B cell (primary cell): ENCODE data around the gene GSTO2. TPM values are rescaled to one million over a fixed set of nuclear protein-coding genes. Genes with fewer than 3 reads are reported as not detected.

Source experiments
- ATAC-seq: fragments of 200-7000 bp; cut with Tn5 transposase; one replicate; pipeline ENCODE4 v1.10.0; 2021; ENCODE audit warnings: low read depth, mild to moderate bottlenecking, moderate number of reproducible peaks, moderate library complexity
- CTCF ChIA-PET: fragments of 350-600 bp; sonication (Branson Sonifier 250); formaldehyde crosslinking; loops from one replicate; lab custom pipeline; 2021; ENCODE audit warnings: antibody characterized with exemption, inconsistent platforms; lab: Charles Lee
- POLR2A ChIA-PET: fragments of 350-600 bp; sonication (Branson Sonifier 250); formaldehyde crosslinking; loops from one replicate; lab custom pipeline; 2021; ENCODE audit warnings: antibody characterized with exemption; lab: Charles Lee
- DNase-seq: peaks from one replicate; pipeline ENCODE4 v3.0.0; 2013
- H2AFZ ChIP-seq: 2 replicates; pipeline ENCODE4 v1.6.1; 2012; ENCODE audit warnings: mild to moderate bottlenecking, low read depth, low read length; ENCODE audit not compliant: insufficient read depth, poor library complexity, severe bottlenecking
- H3K27ac ChIP-seq, 2 donors: 1 replicate in 1 of 2; 2 replicates in 1 of 2; pipeline ENCODE4 v1.5.1; 2012 to 2013; ENCODE audit warnings: low read length in 2 of 2, mild to moderate bottlenecking in 2 of 2, moderate library complexity in 1 of 2
- H3K27me3 ChIP-seq, 4 experiments: fragments of 200-600 bp in 1 of 4; sonication (generic) in 1 of 4; replicated peaks in 1 of 4; 1 replicate in 2 of 4; 2 replicates in 2 of 4; pipeline versions ENCODE4 v1.6.1 to v1.7.0; 2013 to 2016; ENCODE audit warnings: low read length in 3 of 4, mild to moderate bottlenecking in 2 of 4, mixed read lengths in 1 of 4, moderate library complexity in 1 of 4; ENCODE audit not compliant: insufficient read depth in 4 of 4, control insufficient read depth in 3 of 4; ENCODE audit errors: control extremely low read depth in 1 of 4
- H3K36me3 ChIP-seq, 2 experiments: replicated peaks in 1 of 2; 1 replicate in 1 of 2; 2 replicates in 1 of 2; pipeline versions ENCODE4 v1.6.1 to v1.7.1; 2013; ENCODE audit warnings: low read length in 1 of 2; ENCODE audit not compliant: insufficient read depth in 2 of 2, control insufficient read depth in 1 of 2; ENCODE audit errors: control extremely low read depth in 1 of 2, extremely low read depth in 1 of 2
- H3K4me1 ChIP-seq, 2 donors: fragments of 200-600 bp in 1 of 2; sonication (generic) in 1 of 2; 1 replicate in 1 of 2; 2 replicates in 1 of 2; pipeline versions ENCODE4 v1.5.1 to v1.6.1; 2013 to 2017; ENCODE audit warnings: low read length in 2 of 2; ENCODE audit not compliant: control insufficient read depth in 2 of 2, insufficient read depth in 2 of 2
- H3K4me2 ChIP-seq: replicated peaks from 2 replicates; pipeline ENCODE3; 2012; ENCODE audit warnings: mild to moderate bottlenecking, low read depth, low read length; ENCODE audit not compliant: poor library complexity, severe bottlenecking
- H3K4me3 ChIP-seq, 5 experiments: fragments of 200-600 bp in 1 of 5; sonication (generic) in 1 of 5; 1 replicate in 3 of 5; 2 replicates in 2 of 5; pipeline versions ENCODE4 v1.5.1 to v1.7.0; 2011 to 2016; ENCODE audit warnings: low read length in 4 of 5, mild to moderate bottlenecking in 4 of 5, low read depth in 2 of 5, control low read depth in 1 of 5, moderate library complexity in 1 of 5; ENCODE audit not compliant: insufficient read depth in 1 of 5; ENCODE audit errors: control extremely low read depth in 1 of 5, extremely low read depth in 1 of 5
- H3K79me2 ChIP-seq: fragments of 200-600 bp; sonication (generic); one replicate; pipeline ENCODE4 v1.6.0; 2016; ENCODE audit warnings: low read length; ENCODE audit not compliant: control insufficient read depth, insufficient read depth
- H3K9ac ChIP-seq: fragments of 200-600 bp; sonication (generic); 2 replicates; pipeline ENCODE4 v1.6.1; 2017; ENCODE audit warnings: mild to moderate bottlenecking, low read length, moderate library complexity
- H3K9me3 ChIP-seq, 3 donors: one replicate each; pipeline versions ENCODE4 v1.6.1 to v1.7.1; 2013; ENCODE audit warnings: low read length in 2 of 3; ENCODE audit not compliant: control insufficient read depth in 2 of 3, insufficient read depth in 1 of 3; ENCODE audit errors: control extremely low read depth in 1 of 3
- H4K20me1 ChIP-seq: 2 replicates; pipeline ENCODE4 v1.6.0; 2012; ENCODE audit warnings: mild to moderate bottlenecking, low read length; ENCODE audit not compliant: insufficient read depth, control insufficient read depth, poor library complexity, severe bottlenecking
- H3K27ac Mint-ChIP-seq: one replicate; pipeline ENCODE4 v1.8.0; 2021; ENCODE audit warnings: mixed read lengths
- H3K27me3 Mint-ChIP-seq: one replicate; pipeline ENCODE4 v1.8.0; 2021; ENCODE audit warnings: mixed read lengths
- H3K4me1 Mint-ChIP-seq: one replicate; pipeline ENCODE4 v1.8.0; 2021; ENCODE audit warnings: mixed read lengths
- H3K4me3 Mint-ChIP-seq: one replicate; pipeline ENCODE4 v1.8.0; 2021; ENCODE audit warnings: mixed read lengths
- H3K9me3 Mint-ChIP-seq: one replicate; pipeline ENCODE4 v1.8.0; 2022; ENCODE audit warnings: mixed read lengths; ENCODE audit not compliant: insufficient read depth
- EZH2 ChIP-seq: IDR thresholded peaks from 2 replicates; pipeline ENCODE4 v1.6.1; 2012; ENCODE audit warnings: borderline replicate concordance, low read depth, mild to moderate bottlenecking, moderate library complexity, low read length; ENCODE audit not compliant: insufficient read depth, poor library complexity, severe bottlenecking
- WGBS: methylation state at CpG from one replicate; pipeline ENCODE4 v1.1.5; 2013; ENCODE audit warnings: missing lambda C conversion rate; ENCODE audit not compliant: insufficient coverage; 5-methylcytosine and 5-hydroxymethylcytosine counted together
- intact Hi-C: fragments of 100-400 bp; cut with micrococcal nuclease; formaldehyde crosslinking; loops from one replicate; pipeline ENCODE4 v1.10.0; 2022
- polyA plus RNA-seq: library from polyadenylated mRNA; depleted of rRNA; stranded (reverse); fragments of >200 nt; gene quantifications from 2 replicates; pipeline ENCODE4 v1.2.3, GENCODE V29; 2012
- total RNA-seq, 2 donors: library from RNA; stranded (reverse); fragments of 120-200 nt in 1 of 2; gene quantifications; 1 replicate in 1 of 2; 2 replicates in 1 of 2; pipeline versions ENCODE4 v1.2.3 to v1.2.4, GENCODE V29; 2013 to 2022
- TF ChIP-seq, protein P1 (sequence below): fragments of 200-600 bp; IDR thresholded peaks from one replicate; pipeline ENCODE4 v1.8.0; 2022; ENCODE audit warnings: antibody characterized with exemption, mild to moderate bottlenecking

GSTO2 gene
- total and polyA plus RNA-seq, 2 donors (not counting 1 experiment from before 2014, with no cell fraction given) = 0.16 to 0.89 TPM

DNA sequence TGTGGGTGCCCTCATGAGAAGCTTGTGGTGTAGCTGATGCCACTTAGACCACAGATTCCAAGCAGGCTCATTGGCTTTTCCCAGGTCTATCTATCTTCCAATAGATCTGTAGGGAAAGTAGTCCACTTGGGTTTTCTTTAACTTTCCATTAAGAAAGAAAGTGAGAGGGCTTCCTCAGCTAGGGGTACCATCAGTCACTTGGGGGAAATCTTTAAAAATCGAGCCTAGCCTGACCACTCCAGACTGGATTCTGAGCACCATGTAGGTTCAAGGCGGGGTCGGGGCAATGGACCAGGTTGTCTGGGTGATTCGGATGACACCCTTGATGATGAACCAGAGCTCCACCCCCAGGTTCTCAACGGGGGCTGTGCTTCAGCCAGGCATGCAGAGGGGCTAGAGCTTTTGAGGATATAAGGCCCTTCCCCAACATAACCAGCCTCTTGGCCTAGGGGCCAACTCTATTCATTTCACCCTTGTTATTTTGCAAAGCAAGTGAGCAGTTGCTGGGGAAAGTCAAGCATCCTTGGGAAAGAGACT, 42.3 kb downstream of the GSTO2 start:
- Mint-ChIP-seq H3K9me3 (no peaks in the 10 kb centered on the region), H3K4me1 (peaks cover 17% of the 10 kb centered on the region), H3K27me3 (no peaks in the 10 kb centered on the region), H3K4me3 (no peak overlapping the region), H3K27ac (peak overlapping the region; percentile 20)
- POLR2A ChIA-PET = no interaction called here
- no peak for TF ChIP-seq EZH2
- TF ChIP-seq, protein P1, sequence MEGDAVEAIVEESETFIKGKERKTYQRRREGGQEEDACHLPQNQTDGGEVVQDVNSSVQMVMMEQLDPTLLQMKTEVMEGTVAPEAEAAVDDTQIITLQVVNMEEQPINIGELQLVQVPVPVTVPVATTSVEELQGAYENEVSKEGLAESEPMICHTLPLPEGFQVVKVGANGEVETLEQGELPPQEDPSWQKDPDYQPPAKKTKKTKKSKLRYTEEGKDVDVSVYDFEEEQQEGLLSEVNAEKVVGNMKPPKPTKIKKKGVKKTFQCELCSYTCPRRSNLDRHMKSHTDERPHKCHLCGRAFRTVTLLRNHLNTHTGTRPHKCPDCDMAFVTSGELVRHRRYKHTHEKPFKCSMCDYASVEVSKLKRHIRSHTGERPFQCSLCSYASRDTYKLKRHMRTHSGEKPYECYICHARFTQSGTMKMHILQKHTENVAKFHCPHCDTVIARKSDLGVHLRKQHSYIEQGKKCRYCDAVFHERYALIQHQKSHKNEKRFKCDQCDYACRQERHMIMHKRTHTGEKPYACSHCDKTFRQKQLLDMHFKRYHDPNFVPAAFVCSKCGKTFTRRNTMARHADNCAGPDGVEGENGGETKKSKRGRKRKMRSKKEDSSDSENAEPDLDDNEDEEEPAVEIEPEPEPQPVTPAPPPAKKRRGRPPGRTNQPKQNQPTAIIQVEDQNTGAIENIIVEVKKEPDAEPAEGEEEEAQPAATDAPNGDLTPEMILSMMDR = no peak
- no peak overlapping the region for H3K4me3 ChIP-seq
- CTCF ChIA-PET = interaction anchor here (1.3 to 23.3 kb wide), 3 partner anchors 10 to 37 kb away, joined by 3 to 594 read pairs (median 7); partner anchors contain the start of gene CFAP58
- WGBS = 100% methylated on average over 4 of the region's 5 CpGs
- H3K79me2 ChIP-seq = peaks cover 14% of the 10 kb centered on the region
- no peaks in the 10 kb centered on the region for H3K27me3 ChIP-seq
- H3K9me3 ChIP-seq = no peaks in the 10 kb centered on the region
- no peak overlapping the region for H3K9ac ChIP-seq
- no peak overlapping the region for H3K27ac ChIP-seq
- intact Hi-C loops = no loop called here
- no peak for DNase-seq
- no peak for ATAC-seq
- peaks cover 0 to 54% of the 10 kb centered on the region in 2 experiments for H3K36me3 ChIP-seq
- peaks cover 65% of the 10 kb centered on the region for H4K20me1 ChIP-seq
- no peak overlapping the region for H2AFZ ChIP-seq
- H3K4me2 ChIP-seq = no peak overlapping the region
- H3K4me1 ChIP-seq = peaks cover 10 to 15% of the 10 kb centered on the region in 2 donors
